HUES64 (cell line): ENCODE data around the gene TMCC1.
"Not testable (repeated sequence)": the region's sequence is repeated elsewhere in the genome, so short reads cannot be mapped to it uniquely, and the experiment has no call there.

Source experiments
- H3K27ac ChIP-seq: 2 replicates; pipeline ENCODE4 v1.7.0; 2013; ENCODE audit warnings: low read depth, low read length, inconsistent platforms
- H3K27me3 ChIP-seq: 2 replicates; pipeline ENCODE4 v1.6.1; 2013; ENCODE audit warnings: mild to moderate bottlenecking, low read length; ENCODE audit not compliant: insufficient read depth
- H3K36me3 ChIP-seq: 2 replicates; pipeline ENCODE4 v1.6.1; 2013; ENCODE audit warnings: mild to moderate bottlenecking, low read length; ENCODE audit not compliant: insufficient read depth
- H3K4me1 ChIP-seq: 2 replicates; pipeline ENCODE4 v1.6.1; 2013; ENCODE audit warnings: mild to moderate bottlenecking, low read length, moderate library complexity; ENCODE audit not compliant: insufficient read depth
- H3K4me3 ChIP-seq: 2 replicates; pipeline ENCODE4 v1.5.1; 2013; ENCODE audit warnings: mild to moderate bottlenecking, low read length, moderate library complexity
- H3K9ac ChIP-seq: 2 replicates; pipeline ENCODE4 v1.6.1; 2013; ENCODE audit warnings: mild to moderate bottlenecking, low read depth, low read length
- H3K9me3 ChIP-seq: 2 replicates; pipeline ENCODE4 v1.6.1; 2013; ENCODE audit warnings: low read depth, low read length; ENCODE audit not compliant: insufficient read depth
- WGBS: fragments of 150-250, 120-280 bp; methylation state at CpG from one replicate; pipeline ENCODE4 v1.1.7; 2013; ENCODE audit warnings: missing lambda C conversion rate; 5-methylcytosine and 5-hydroxymethylcytosine counted together

The TMCC1 gene

DNA sequence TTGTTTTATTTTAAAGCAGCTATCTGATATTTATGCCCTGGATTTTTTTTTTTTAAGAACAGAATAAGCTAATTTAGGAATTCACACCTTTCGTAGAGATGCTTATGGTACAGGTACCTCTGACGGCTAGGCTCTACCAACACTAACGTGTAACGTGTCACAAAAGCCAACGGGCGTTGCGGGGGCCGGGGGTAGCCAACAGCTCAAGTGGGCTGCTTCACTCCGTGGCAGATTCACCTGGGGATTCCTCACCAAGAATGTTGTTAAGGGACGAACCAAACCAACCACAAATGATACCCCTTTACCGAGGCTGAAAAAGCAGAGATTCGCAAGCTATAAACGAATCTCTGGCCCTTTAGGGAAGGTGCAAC is 1.0 kb downstream of the TMCC1 start:
- H3K36me3 ChIP-seq, result peaks cover 11% of the 10 kb centered on the region
- H3K27me3 ChIP-seq, result no peaks in the 10 kb centered on the region
- peak overlapping the region; percentile 92 for H3K9ac ChIP-seq
- H3K4me1 ChIP-seq, result peaks cover 22% of the 10 kb centered on the region
- no peaks in the 10 kb centered on the region for H3K9me3 ChIP-seq
- peak overlapping the region; percentile 87; the same call in 1 of the 2 replicates for H3K27ac ChIP-seq
- 7% methylated on average over 13 of the region's 13 CpGs for WGBS
- H3K4me3 ChIP-seq, result peak overlapping the region; percentile 89

DNA sequence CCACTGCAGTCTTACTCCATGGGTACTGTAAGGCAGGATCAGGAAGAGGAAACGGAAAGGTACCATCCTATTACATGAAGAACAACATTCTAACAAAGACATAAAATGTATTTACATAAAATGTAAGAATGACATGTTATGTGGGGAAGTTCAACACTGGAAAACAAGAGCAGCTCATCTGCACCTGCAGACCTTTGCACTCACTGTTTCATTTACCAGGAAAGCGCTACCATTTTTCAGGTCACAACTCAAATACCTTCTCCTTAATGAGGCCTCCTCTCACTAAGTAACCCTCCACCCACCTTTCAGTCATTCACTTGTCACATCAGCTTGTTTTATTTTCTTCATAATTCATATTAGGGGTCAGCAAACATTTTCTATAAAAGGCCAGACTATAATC is 2.6 kb downstream of the TMCC1 start:
- no peaks in the 10 kb centered on the region for H3K9me3 ChIP-seq
- peaks cover 22% of the 10 kb centered on the region for H3K4me1 ChIP-seq
- H3K9ac ChIP-seq, result no peak overlapping the region
- H3K27me3 ChIP-seq, result no peaks in the 10 kb centered on the region
- peaks cover 11% of the 10 kb centered on the region for H3K36me3 ChIP-seq
- H3K4me3 ChIP-seq, result no peak overlapping the region
- no peak overlapping the region for H3K27ac ChIP-seq
- WGBS, result 91% methylated on average over 1 of the region's 2 CpGs

DNA sequence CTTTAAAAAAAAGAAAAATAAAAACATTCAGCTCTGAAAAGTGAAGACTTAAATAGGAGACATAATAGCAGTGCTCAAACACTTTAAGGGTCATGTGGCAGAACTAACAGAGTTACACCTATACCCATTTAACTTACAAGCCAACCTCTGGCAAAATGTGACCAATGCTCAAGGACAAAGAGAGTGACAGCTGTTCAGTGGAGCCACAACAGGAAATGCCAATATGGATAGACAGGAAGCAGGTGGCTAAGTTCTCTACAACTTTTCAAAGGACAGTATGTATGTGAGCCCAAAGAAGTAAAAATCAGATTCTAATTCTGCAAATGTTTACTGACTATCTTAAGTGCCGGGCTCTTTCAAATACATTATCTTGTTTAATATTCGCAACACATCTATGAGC is 3.4 kb downstream of the TMCC1 start:
- Histone ChIP-seq H3K9ac (no peak overlapping the region), H3K4me3 (no peak overlapping the region), H3K9me3 (no peaks in the 10 kb centered on the region), H3K36me3 (peaks cover 11% of the 10 kb centered on the region), H3K27ac (no peak overlapping the region), H3K4me1 (peaks cover 22% of the 10 kb centered on the region), H3K27me3 (no peaks in the 10 kb centered on the region)
- no CpG with 5 or more reads among the region's 2 CpGs for WGBS

DNA sequence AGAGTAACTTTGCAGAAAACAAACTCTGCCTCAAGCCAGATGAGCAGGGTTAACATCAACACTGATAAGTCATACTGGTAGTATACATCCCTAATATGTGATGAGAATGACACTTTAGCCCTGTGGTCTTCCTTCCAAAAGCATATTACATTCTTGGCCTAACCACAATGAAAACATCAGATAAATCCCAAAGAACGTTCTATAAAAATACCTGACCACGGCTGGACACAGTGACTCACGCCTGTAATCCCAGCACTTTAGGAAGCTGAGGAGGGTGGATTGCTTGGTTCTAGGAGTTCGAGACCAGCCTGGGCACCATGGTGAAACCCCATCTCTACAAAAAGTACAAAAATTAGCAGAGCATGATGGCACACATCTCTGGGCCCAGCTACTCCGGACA is 4.7 kb downstream of the TMCC1 start:
- Histone ChIP-seq H3K27ac (no peak overlapping the region), H3K9me3 (no peaks in the 10 kb centered on the region), H3K4me3 (no peak overlapping the region), H3K9ac (no peak overlapping the region), H3K36me3 (peaks cover 11% of the 10 kb centered on the region), H3K27me3 (no peaks in the 10 kb centered on the region), H3K4me1 (peaks cover 19% of the 10 kb centered on the region)
- 91% methylated on average over 5 of the region's 5 CpGs for WGBS

DNA sequence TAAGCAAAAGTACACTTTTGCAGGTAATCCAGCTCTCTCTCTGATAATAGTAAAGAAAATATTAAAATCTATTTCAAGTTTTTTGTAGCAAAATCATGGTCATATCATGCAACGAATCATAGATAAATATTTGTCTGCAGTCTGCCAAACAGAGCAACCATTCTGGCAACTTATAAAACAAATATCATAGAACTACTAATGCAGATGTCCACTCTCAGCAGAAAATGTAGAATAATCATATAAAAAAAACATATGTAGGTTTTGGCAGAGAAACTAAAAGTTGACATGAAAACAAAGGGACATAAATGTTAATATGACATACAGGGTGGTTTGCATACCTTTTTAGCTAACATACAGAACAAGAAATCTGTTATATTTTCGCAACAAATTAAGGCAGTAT is 12.2 kb downstream of the TMCC1 start:
- Histone ChIP-seq H3K4me1 (no peaks in the 10 kb centered on the region), H3K36me3 (peaks cover 34% of the 10 kb centered on the region), H3K9ac (no peak overlapping the region), H3K27ac (no peak overlapping the region), H3K4me3 (no peak overlapping the region), H3K9me3 (no peaks in the 10 kb centered on the region), H3K27me3 (no peaks in the 10 kb centered on the region)
- WGBS, result 93% methylated on average over 1 of the region's 2 CpGs

DNA sequence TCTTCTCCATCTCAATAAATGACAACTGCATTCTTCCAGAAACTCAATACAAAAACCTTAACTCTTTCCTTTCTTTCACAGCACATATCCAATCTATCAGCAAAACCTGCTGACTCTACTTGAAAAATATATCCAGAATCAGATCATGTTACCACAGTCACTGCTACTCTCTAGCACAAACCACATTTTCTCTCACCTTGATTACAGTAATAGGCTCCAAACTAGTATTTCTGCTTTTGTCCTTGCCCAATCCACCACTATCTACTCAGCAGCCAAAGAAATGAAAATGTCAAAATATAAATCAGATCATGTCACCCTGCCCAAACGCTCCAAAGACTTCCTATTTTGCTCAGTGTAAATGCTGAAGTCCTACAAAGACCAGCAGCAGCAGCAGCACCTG is 15.2 kb downstream of the TMCC1 start:
- Histone ChIP-seq H3K9me3 (no peaks in the 10 kb centered on the region), H3K4me3 (no peak overlapping the region), H3K27me3 (no peaks in the 10 kb centered on the region), H3K36me3 (peaks cover 59% of the 10 kb centered on the region), H3K4me1 (no peaks in the 10 kb centered on the region), H3K9ac (no peak overlapping the region), H3K27ac (no peak overlapping the region)
- WGBS, result 95% methylated on average over 1 of the region's 1 CpG

DNA sequence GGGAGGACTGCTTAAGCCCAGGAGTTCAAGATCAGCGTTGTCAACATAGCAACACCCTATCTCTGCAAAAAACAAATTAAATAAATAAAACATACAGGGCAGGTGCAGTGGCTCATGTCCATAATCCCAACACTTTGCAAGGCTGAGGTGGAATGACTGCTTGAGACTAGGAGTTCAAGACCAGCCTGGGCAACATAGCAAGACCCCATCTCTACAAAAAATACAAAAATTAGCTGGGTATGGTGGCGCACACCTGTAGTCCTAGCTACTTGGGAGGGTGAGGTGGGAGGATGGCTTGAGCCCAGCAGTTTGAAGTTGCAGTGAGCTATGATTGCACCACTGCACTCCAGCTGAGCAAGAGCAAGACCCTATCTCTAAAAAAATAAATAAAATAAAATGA is 19.0 kb downstream of the TMCC1 start:
- not testable (repeated sequence) for H3K4me1 ChIP-seq, H3K9me3 ChIP-seq, H3K27ac ChIP-seq, H3K4me3 ChIP-seq, H3K27me3 ChIP-seq, H3K9ac ChIP-seq
- WGBS, result 100% methylated on average over 2 of the region's 2 CpGs
- peaks cover 58% of the 10 kb centered on the region for H3K36me3 ChIP-seq

DNA sequence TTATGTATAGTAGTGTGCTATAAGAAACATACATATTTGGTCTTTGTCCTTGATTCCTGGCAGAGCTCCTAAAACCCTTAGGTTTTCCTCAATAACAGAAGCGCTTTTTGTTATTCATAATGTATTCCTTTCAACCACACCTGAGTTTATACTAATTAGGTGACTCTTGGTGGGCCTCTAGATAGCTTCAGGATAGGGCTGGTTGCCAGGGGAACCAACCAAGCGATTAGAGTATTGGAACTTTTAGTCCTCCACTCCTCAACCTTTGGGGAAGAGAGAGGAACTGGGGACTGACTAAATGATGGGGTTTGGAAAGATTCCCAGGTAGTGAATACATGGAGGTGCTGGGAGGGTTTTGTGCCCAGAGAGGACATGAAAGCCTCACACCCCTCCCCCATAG is 24.6 kb downstream of the TMCC1 start:
- Histone ChIP-seq H3K4me3 (no peak overlapping the region), H3K9me3 (no peaks in the 10 kb centered on the region), H3K36me3 (peaks cover 19% of the 10 kb centered on the region), H3K27me3 (no peaks in the 10 kb centered on the region), H3K27ac (no peak overlapping the region), H3K9ac (no peak overlapping the region), H3K4me1 (peaks cover 8% of the 10 kb centered on the region; the same call in 1 of the 2 replicates)
- 87% methylated on average over 2 of the region's 2 CpGs for WGBS

DNA sequence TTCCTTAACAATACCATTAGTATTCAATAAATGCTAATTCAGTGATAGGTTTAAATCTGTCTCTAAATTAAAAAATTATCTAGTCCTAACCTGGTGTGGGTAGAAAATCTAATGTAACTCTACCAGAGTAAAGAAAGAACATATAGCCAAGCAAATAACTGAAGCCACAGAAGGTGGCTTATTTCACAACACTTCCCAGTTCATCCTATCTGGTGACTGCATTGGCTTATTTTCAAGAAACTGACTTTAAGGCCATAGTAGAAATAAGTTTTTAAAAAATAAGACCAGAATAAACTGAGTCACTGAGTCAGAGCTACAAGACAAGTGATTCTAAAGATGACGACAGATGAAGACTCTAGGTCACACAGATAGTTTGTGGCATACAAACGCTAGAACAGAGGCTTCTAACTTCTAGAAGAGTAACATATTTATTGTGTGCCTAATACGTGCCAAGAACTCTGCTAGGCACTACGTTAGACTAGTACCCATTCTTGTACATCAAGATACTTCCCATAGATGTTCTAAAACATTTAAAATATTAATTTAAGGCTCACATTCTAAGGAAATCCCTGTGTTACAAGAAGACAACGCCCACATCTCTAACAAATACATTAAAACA is 25.9 kb downstream of the TMCC1 start:
- Histone ChIP-seq H3K9me3 (no peaks in the 10 kb centered on the region), H3K36me3 (peaks cover 10% of the 10 kb centered on the region), H3K27me3 (no peaks in the 10 kb centered on the region), H3K4me3 (no peak overlapping the region), H3K4me1 (peaks cover 8% of the 10 kb centered on the region; the same call in 1 of the 2 replicates), H3K9ac (no peak overlapping the region), H3K27ac (no peak overlapping the region)
- WGBS, result 95% methylated on average over 5 of the region's 5 CpGs

DNA sequence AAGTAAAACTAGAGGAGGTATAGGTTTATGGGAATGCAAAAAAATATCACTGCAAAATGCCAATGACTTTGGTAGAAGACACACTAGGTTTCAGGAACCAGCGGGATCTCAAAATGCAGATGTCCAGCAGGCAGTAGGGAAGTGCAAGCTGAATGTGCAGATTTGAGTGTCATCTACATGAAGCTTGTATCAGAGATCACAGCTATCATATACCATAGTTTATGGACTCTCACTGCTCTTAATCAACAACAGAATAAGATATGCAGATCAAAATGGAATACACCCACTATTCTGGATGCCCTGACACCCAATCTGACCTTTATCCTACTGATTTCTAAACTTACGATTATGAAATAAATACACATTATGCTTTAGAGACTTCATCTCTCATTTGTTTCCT is 27.7 kb downstream of the TMCC1 start:
- no peaks in the 10 kb centered on the region for H3K27me3 ChIP-seq
- no peak overlapping the region for H3K9ac ChIP-seq
- no peak overlapping the region for H3K4me3 ChIP-seq
- H3K4me1 ChIP-seq, result peaks cover 8% of the 10 kb centered on the region; the same call in 1 of the 2 replicates
- H3K36me3 ChIP-seq, result peaks cover 15% of the 10 kb centered on the region
- 100% methylated on average over 2 of the region's 2 CpGs for WGBS
- no peak overlapping the region for H3K27ac ChIP-seq
- H3K9me3 ChIP-seq, result no peaks in the 10 kb centered on the region

DNA sequence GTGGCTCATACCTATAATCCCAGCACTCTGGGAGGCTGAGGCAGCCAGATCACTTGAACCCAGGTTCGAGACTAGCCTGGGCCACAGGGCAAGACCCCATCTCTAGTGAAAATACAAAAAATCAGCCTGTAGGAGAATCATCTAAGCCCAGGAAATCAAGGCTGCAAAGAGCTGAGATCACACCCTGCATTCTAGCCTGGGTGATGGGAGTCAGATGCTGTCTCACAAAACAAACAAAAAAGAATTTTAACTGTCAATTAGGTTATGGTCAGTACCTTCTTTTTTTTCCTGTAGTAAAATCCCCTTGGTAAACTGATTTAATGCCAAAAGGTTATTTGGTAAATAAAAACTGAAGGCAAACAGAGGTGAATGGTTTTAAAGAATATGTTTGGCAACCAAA is 29.0 kb downstream of the TMCC1 start:
- H3K9me3 ChIP-seq, result no peaks in the 10 kb centered on the region
- H3K4me1 ChIP-seq, result peaks cover 8% of the 10 kb centered on the region; the same call in 1 of the 2 replicates
- no peak overlapping the region for H3K4me3 ChIP-seq
- H3K36me3 ChIP-seq, result peaks cover 17% of the 10 kb centered on the region
- 86% methylated on average over 1 of the region's 1 CpG for WGBS
- no peak overlapping the region for H3K27ac ChIP-seq
- no peaks in the 10 kb centered on the region for H3K27me3 ChIP-seq
- no peak overlapping the region for H3K9ac ChIP-seq

DNA sequence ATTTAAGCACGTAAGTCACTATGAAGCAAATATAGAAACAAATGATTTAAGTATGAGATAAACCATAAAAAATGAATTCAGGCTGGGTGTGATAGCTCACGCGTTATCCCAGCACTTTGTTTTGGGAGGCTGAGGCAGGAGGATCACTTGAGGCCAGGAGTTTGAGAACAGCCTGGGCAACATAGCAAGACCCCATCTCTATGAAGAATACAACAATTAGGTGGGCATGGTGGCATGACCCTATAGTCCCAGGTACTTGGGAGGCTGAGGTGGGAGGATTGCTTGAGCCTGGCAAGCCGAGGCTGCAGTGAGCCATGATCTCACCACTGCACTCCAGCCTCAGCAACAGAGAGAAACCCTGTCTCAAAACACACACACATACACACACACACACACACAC is 34.2 kb downstream of the TMCC1 start:
- 92% methylated on average over 3 of the region's 4 CpGs for WGBS
- Histone ChIP-seq H3K36me3 (peaks cover 14% of the 10 kb centered on the region), H3K9me3 (no peaks in the 10 kb centered on the region), H3K4me1 (peaks cover 13% of the 10 kb centered on the region), H3K9ac (no peak overlapping the region), H3K4me3 (no peak overlapping the region), H3K27ac (no peak overlapping the region), H3K27me3 (no peaks in the 10 kb centered on the region)
